Effector memory CD4-positive, alpha-beta T cell (primary cell): ENCODE measurements around the gene SHC4.

Experiments
- DNase-seq, 3 donors: peaks; one replicate each; pipeline ENCODE4 v3.0.0-alpha.2; 2020
- H3K27ac ChIP-seq: 2 replicates; pipeline ENCODE4 v1.7.0; 2013; ENCODE audit warnings: mild to moderate bottlenecking, low read length, moderate library complexity; ENCODE audit not compliant: insufficient read depth, poor library complexity, severe bottlenecking
- H3K27me3 ChIP-seq: replicated peaks from 2 replicates; pipeline ENCODE4 v1.7.0; 2013; ENCODE audit warnings: mild to moderate bottlenecking, low read length; ENCODE audit not compliant: insufficient read depth, control insufficient read depth, poor library complexity, severe bottlenecking
- H3K36me3 ChIP-seq: 2 replicates; pipeline ENCODE4 v1.7.0; 2013; ENCODE audit warnings: mild to moderate bottlenecking, low read length, moderate library complexity; ENCODE audit not compliant: control insufficient read depth, insufficient read depth
- H3K4me1 ChIP-seq: 2 replicates; pipeline ENCODE4 v1.7.0; 2013; ENCODE audit warnings: low read length, mild to moderate bottlenecking; ENCODE audit not compliant: control insufficient read depth, insufficient read depth, poor library complexity, severe bottlenecking
- H3K4me3 ChIP-seq: 2 replicates; pipeline ENCODE4 v1.7.0; 2013; ENCODE audit warnings: low read length, low read depth, mild to moderate bottlenecking; ENCODE audit not compliant: insufficient read depth, poor library complexity, severe bottlenecking
- H3K9me3 ChIP-seq: 2 replicates; pipeline ENCODE4 v1.7.0; 2013; ENCODE audit warnings: mild to moderate bottlenecking, low read length, moderate library complexity; ENCODE audit not compliant: control insufficient read depth

SHC4 gene

DNA sequence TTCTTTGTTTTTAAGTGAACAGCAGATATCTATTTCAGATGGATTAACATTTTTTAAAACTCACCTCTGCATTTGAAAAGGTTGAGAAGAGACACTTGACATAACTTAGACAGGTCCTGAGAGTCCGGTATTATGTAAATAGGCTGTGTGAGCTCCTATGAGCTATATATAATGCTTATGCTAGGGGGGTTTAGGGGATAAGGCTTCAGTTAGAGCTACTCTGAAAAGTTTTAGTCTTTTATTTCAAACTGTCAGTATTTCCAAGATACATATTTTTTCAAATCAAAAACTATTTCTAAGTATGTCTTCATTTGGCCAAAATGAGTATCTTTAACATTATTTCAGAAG is 16.9 kb downstream of the SHC4 start:
- DNase-seq = no peak
- Histone ChIP-seq H3K27ac (no peak overlapping the region), H3K36me3 (no peaks in the 10 kb centered on the region), H3K27me3 (no peaks in the 10 kb centered on the region), H3K9me3 (no peaks in the 10 kb centered on the region), H3K4me3 (no peak overlapping the region), H3K4me1 (no peaks in the 10 kb centered on the region)

DNA sequence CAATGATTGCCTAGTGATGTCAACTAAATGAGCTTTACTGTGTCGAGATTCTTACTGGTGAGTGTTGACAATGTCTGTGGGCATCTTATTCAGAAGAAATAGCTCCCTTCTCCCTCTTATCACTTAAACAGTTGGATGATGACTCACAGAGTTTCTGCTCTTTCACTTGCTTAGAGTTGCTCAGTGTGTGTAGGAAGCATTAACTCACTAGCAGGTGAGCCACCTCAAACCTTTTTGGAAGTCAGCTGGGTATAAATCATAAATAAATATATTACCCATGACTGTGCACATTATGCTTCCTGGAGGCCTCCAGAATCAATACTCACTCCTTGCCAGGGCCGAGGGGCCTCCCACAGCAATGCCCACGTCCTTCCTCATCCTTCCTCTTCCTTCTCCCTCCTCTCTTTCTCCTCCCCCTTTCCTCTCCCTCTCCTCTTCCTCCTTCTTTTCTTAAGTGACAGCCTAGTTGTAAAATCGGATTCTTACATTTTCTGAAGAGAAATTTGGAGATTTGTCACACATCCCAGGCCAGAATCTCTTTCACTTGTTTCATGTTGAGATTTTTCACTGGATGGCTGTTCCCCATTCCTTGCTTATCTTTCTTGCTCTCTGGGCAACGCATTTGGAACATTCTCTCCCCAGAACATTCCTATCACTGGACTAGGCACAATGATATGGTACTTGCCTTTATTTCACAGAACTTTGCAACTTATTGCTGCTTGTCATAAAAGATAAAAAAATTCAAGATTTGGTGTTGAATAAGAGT is 17.5 kb downstream of the SHC4 start:
- no peaks in the 10 kb centered on the region for H3K9me3 ChIP-seq
- no peaks in the 10 kb centered on the region for H3K27me3 ChIP-seq
- no peaks in the 10 kb centered on the region for H3K36me3 ChIP-seq
- H3K4me1 ChIP-seq = no peaks in the 10 kb centered on the region
- DNase-seq = no peak
- no peak overlapping the region for H3K27ac ChIP-seq
- no peak overlapping the region for H3K4me3 ChIP-seq

DNA sequence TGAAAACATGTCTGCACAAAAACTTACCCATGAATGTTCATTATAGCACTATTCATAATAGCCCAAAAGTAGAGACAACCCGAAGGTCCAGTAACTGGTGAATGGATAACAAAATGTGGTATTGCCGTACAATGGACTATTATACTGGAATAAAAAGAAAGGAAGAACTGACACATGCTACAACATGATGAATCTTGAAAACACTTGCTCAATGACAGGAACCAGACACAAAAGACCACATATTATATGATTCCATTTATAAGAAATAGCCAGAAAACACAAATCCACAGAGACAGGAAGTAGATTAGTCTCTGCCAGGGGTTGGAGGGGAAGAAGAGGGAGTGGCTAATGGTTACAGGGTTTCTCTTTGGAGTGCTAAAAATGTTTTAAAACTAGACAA is 18.3 kb downstream of the SHC4 start:
- H3K27me3 ChIP-seq = no peaks in the 10 kb centered on the region
- no peaks in the 10 kb centered on the region for H3K9me3 ChIP-seq
- no peak overlapping the region for H3K27ac ChIP-seq
- DNase-seq = no peak
- H3K4me1 ChIP-seq = no peaks in the 10 kb centered on the region
- no peaks in the 10 kb centered on the region for H3K36me3 ChIP-seq
- no peak overlapping the region for H3K4me3 ChIP-seq

- H3K4me3 ChIP-seq = no peak overlapping the region
- no peaks in the 10 kb centered on the region for H3K36me3 ChIP-seq
- no peak overlapping the region for H3K27ac ChIP-seq
- no peaks in the 10 kb centered on the region for H3K4me1 ChIP-seq
- DNase-seq = no peak
- H3K9me3 ChIP-seq = no peaks in the 10 kb centered on the region
- no peaks in the 10 kb centered on the region for H3K27me3 ChIP-seq
Observed at GRCh38 chr15:48941904-48942303, 21.8 kb downstream of the SHC4 start.

DNA sequence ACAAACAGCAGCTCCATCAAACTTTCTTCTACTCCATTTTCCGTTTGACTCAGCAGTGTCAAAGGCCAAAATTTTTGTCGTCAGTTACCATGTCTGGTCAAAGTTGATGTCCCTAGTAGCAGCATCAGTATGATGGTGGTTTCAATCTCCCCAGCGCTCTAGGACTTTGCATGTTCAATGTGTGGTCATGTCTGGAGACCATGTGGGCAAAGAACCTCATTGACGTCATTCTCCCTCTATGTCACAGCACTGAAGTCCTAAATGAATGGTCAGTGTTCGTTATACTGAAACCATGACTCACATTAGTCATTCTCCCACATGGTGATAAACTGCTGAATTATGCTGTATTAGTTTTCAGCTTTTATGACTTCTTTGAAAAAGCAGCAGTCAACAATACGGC is 23.2 kb downstream of the SHC4 start:
- H3K4me3 ChIP-seq = no peak overlapping the region
- no peak overlapping the region for H3K27ac ChIP-seq
- no peaks in the 10 kb centered on the region for H3K36me3 ChIP-seq
- no peaks in the 10 kb centered on the region for H3K9me3 ChIP-seq
- H3K27me3 ChIP-seq = no peaks in the 10 kb centered on the region
- no peak for DNase-seq
- no peaks in the 10 kb centered on the region for H3K4me1 ChIP-seq

- Histone ChIP-seq H3K9me3 (no peaks in the 10 kb centered on the region), H3K27me3 (no peaks in the 10 kb centered on the region), H3K27ac (no peak overlapping the region), H3K4me3 (no peak overlapping the region), H3K4me1 (no peaks in the 10 kb centered on the region), H3K36me3 (no peaks in the 10 kb centered on the region)
- no peak for DNase-seq
Observed at GRCh38 chr15:48939648-48940047, 24.1 kb downstream of the SHC4 start.

GRCh38 chr15:48937886-48938285 is 25.8 kb downstream of the SHC4 start:
- Histone ChIP-seq H3K9me3 (no peaks in the 10 kb centered on the region), H3K27me3 (no peaks in the 10 kb centered on the region), H3K4me1 (no peaks in the 10 kb centered on the region), H3K27ac (no peak overlapping the region), H3K36me3 (no peaks in the 10 kb centered on the region), H3K4me3 (no peak overlapping the region)
- no peak for DNase-seq

GRCh38 chr15:48936666-48937065 is 27.1 kb downstream of the SHC4 start:
- DNase-seq = no peak

GRCh38 chr15:48935236-48935635 is 28.5 kb downstream of the SHC4 start:
- DNase-seq = no peak
- no peaks in the 10 kb centered on the region for H3K4me1 ChIP-seq

More at GRCh38 chr15:48936666-48937065, 27.1 kb downstream of the SHC4 start:
- no peaks in the 10 kb centered on the region for H3K9me3 ChIP-seq
- no peak overlapping the region for H3K4me3 ChIP-seq
- no peak overlapping the region for H3K27ac ChIP-seq
- no peaks in the 10 kb centered on the region for H3K27me3 ChIP-seq
- no peaks in the 10 kb centered on the region for H3K4me1 ChIP-seq
- no peaks in the 10 kb centered on the region for H3K36me3 ChIP-seq

DNA sequence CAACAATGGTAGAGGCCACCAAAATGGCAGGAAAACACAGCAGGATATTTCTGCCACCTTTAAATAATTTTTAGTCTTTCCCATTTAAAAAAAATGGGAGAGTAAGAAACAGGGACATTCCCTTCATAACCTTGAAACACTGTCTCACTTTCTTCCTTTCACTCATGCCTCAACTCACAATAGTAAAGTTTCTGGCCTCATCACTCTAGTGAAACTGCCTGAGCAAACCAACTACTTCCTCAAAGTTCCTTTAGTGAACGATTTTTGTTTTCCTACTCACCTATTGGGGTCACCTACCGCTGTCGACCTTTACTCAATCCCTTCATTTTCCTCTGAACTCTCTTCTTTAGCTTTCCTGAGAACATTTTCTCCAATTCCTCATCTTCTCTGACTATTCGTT is 33.0 kb downstream of the SHC4 start:
- Histone ChIP-seq H3K9me3 (no peaks in the 10 kb centered on the region), H3K27me3 (no peaks in the 10 kb centered on the region), H3K36me3 (no peaks in the 10 kb centered on the region), H3K4me3 (no peak overlapping the region), H3K27ac (no peak overlapping the region), H3K4me1 (no peaks in the 10 kb centered on the region)
- no peak for DNase-seq

More at GRCh38 chr15:48935236-48935635, 28.5 kb downstream of the SHC4 start:
- H3K9me3 ChIP-seq = no peaks in the 10 kb centered on the region
- no peak overlapping the region for H3K27ac ChIP-seq
- H3K27me3 ChIP-seq = no peaks in the 10 kb centered on the region
- no peak overlapping the region for H3K4me3 ChIP-seq
- H3K36me3 ChIP-seq = no peaks in the 10 kb centered on the region
